Activated naive CD4-positive, alpha-beta T cell treated with anti-CD3 and anti-CD28 coated beads for 36 hours (primary cell): ENCODE data around the gene FAM83G. TPM values are rescaled to one million over a fixed set of nuclear protein-coding genes. Genes with fewer than 3 reads are reported as not detected.
"Not testable (repeated sequence)": the region's sequence is repeated elsewhere in the genome, so short reads cannot be mapped to it uniquely, and the experiment has no call there.

ENCODE experiments used
- CTCF ChIA-PET: fragments of 350-600 bp; sonication (Branson Sonifier 250); formaldehyde crosslinking; loops from one replicate; lab custom pipeline; 2021; ENCODE audit warnings: antibody characterized with exemption; lab: Charles Lee
- DNase-seq: peaks from one replicate; pipeline ENCODE4 v3.0.0-alpha.2; 2020
- H3K27ac Mint-ChIP-seq: one replicate; pipeline ENCODE4 v1.8.0; 2021; ENCODE audit warnings: mild to moderate bottlenecking, mixed read lengths
- H3K27me3 Mint-ChIP-seq: one replicate; pipeline ENCODE4 v1.8.0; 2021; ENCODE audit warnings: low read depth, mixed read lengths
- H3K36me3 Mint-ChIP-seq: one replicate; pipeline ENCODE4 v1.8.0; 2021; ENCODE audit warnings: low read depth, mixed read lengths
- H3K4me1 Mint-ChIP-seq: one replicate; pipeline ENCODE4 v1.8.0; 2021; ENCODE audit warnings: low read depth, mixed read lengths
- H3K4me3 Mint-ChIP-seq: one replicate; pipeline ENCODE4 v1.8.0; 2021; ENCODE audit warnings: mild to moderate bottlenecking, moderate library complexity, mixed read lengths
- H3K9me3 Mint-ChIP-seq: one replicate; pipeline ENCODE4 v1.8.0; 2021; ENCODE audit warnings: mixed read lengths
- intact Hi-C: fragments of 100-400 bp; cut with micrococcal nuclease; formaldehyde crosslinking; loops from one replicate; pipeline ENCODE4 v1.15.1; 2023
- total RNA-seq, 2 experiments: library from RNA; stranded (reverse); gene quantifications; one replicate each; pipeline ENCODE4 v1.2.3, GENCODE V29; 2021

FAM83G gene
- total RNA-seq, 2 experiments from 2014 or later = 10.6 TPM

DNA sequence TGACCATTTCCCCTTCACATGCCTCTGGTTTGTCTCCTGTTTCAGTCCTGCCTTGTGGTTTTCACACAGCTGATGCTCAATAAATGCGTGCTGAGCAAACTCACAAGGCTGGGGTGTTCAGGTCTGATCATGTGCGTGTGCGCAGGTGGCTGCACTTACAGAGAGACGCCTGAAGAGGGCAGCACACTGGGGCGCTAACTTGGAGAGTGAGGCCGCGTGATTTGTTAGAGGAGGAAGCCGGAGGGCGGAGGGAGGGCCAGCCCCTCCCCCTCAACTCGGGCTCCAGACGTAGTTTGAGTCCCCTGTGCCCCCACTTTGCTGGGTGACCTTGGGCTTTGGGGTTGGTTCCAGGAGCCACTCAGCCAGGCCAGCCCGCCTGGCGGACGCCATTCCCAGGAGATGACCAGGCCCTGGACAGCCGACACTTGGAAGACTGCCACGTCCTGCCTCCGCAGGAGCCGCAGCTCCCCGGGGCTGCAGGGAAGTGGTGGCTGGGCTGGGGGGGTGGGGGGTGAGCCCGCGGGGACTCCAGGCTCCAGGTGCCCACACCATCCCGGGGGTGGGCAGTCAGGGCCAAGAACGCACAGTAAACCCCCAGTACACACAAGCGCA lies 27.9 kb upstream of the FAM83G start:
- CTCF ChIA-PET, H3K27ac Mint-ChIP-seq, H3K4me3 Mint-ChIP-seq, H3K36me3 Mint-ChIP-seq, intact Hi-C loops, H3K27me3 Mint-ChIP-seq, H3K4me1 Mint-ChIP-seq, DNase-seq, H3K9me3 Mint-ChIP-seq: not testable (repeated sequence)

DNA sequence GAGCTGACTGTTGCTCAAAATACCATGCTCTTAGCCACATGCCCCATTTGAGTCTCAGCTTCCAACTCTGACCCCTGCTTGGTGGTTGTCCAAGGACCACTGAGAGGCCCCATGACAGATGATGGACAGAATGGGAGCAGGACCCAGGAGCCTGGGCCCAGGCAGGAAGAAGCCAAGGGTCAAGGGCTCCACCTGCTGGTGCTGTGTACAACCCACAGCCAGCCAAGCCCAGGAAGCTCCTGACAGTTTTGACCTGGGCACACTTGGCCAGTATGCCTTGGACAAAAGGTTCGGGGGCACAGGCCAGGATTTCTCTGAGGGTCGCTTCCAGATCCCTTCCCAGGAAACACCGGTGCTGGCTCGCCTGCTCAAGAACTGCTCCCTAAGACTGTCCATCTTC lies 27.2 kb upstream of the FAM83G start:
- peak; percentile 70 for DNase-seq
- intact Hi-C loops, H3K27ac Mint-ChIP-seq, H3K27me3 Mint-ChIP-seq, H3K4me1 Mint-ChIP-seq, H3K4me3 Mint-ChIP-seq, H3K36me3 Mint-ChIP-seq, H3K9me3 Mint-ChIP-seq, CTCF ChIA-PET: not testable (repeated sequence)

DNA sequence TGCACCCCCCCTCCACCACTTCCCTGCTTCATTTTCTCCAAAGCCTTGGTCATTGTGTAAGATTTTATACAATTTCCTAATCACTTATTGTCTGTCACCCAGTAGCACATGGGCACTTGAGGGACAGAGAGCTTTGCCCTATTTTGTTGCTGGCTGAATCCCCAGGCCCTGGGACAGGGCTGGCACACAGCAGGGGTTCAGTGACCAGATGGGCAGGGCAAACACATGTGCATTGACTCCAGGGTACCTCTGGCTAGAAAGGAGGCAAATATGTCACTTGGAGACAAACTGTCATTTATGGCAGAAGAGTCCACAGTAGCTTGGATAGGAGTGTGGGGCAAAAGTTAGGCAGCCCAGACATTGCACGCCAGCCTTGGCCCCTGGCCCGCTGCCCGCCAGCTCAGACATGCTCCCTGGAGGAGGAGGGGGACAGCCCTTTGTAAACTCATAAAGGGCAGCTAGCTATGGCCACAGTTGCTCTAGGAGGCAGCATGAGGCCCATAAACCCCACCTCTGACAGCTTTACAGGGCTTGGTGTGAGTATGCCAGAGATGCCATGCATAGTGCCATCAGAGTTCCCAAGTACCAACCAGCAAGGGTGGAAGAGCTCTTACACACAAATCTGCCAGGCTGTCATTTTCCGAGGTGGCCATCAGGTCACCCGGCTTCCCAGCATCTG lies 26.3 kb upstream of the FAM83G start:
- H3K9me3 Mint-ChIP-seq, intact Hi-C loops, H3K27ac Mint-ChIP-seq, H3K36me3 Mint-ChIP-seq, H3K27me3 Mint-ChIP-seq, DNase-seq, CTCF ChIA-PET, H3K4me3 Mint-ChIP-seq, H3K4me1 Mint-ChIP-seq: not testable (repeated sequence)

DNA sequence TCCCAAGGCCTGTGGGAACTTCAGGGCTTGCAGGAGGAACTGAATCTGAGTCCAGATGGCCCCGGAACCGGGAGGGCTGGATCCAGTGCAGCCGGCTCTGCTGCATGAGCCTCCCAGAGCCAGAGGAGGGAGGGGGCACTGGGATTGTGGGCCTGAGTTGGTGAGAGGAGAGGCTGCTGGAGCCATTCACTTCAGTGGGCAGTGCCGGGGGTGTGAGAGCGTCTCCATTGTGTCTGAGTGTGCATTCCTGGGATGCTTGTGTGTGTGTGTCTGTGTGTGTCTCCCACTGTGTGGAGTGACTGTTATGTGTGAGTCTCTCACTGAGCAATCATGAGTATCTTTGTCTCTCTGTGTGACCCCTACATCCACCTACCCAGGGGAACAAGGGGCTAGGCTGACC lies 25.2 kb upstream of the FAM83G start:
- intact Hi-C loops, H3K9me3 Mint-ChIP-seq, H3K27ac Mint-ChIP-seq, H3K36me3 Mint-ChIP-seq, H3K4me3 Mint-ChIP-seq, H3K27me3 Mint-ChIP-seq, CTCF ChIA-PET, DNase-seq, H3K4me1 Mint-ChIP-seq: not testable (repeated sequence)

DNA sequence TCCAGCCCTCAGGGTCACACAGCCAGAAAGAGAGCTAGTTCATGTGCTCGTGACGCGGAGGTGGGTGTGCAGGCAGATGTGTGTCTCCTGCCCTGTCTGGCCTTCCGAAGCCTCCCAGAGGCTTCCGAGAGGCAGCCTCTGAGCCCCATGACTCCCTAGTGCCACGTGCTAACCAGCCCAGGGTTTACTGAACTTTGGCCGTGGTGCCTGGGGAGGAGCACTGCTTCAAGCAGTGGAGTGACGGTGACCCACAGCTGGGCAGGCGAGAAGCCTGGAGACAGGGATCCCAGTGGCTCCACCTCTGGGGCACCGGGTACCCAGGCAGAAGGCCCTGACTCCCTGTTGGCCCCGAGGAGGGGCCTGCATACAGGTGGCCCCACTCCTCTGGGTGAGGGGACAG lies 24.1 kb upstream of the FAM83G start:
- H3K27me3 Mint-ChIP-seq, DNase-seq, intact Hi-C loops, H3K27ac Mint-ChIP-seq, CTCF ChIA-PET, H3K9me3 Mint-ChIP-seq, H3K36me3 Mint-ChIP-seq, H3K4me3 Mint-ChIP-seq: not testable (repeated sequence)
- peaks cover 13% of the 10 kb centered on the region for H3K4me1 Mint-ChIP-seq

DNA sequence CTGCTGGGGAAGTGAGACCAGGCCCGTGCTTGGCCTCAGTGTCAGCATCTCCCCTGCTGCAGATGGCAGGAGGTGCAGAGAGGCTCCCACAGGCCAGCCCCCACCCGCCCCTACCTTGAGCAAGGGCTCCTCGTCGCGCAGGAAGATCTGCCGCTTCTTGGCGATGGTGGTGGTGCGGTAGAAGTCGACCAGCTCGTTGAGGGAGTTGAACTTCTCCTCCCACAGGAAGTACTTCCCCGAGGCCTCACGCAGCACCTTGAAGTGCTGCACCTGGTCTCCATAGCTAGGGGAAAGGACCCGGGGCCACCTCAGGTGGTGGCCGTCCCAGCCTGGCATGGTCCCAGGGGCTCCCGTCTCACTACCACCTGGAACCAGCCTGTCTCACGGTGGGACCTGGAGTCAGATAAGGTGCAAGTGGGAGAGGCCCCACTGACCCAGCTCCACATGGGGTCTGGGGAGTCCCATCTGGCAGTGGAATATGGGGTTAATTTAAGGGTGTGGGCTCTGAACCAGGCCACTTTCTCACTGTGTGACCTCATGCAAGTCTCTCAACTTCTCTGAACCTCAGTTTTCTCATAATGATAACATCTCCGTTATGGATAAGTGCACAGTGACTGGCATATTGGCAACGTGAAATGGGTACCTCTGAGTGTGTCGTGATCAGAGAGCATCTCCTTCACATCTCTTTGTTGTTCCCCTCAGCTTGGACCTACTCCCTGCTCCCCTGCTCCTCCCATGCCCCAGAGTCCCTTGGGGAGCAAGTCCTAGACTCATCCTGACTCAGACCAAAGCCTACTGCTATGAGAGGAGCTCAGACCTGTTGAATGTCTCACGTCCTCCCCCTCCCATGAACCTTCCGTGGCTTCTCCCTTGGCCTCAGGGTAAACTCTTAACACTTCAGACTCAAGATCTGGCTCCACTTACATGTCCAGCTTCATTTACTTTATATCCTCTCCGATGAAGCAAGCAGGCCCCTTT lies 19.8 kb upstream of the FAM83G start:
- peak overlapping the region; percentile 2 for H3K4me3 Mint-ChIP-seq
- H3K27me3 Mint-ChIP-seq = no peaks in the 10 kb centered on the region
- H3K9me3 Mint-ChIP-seq = no peaks in the 10 kb centered on the region
- intact Hi-C loops = no loop called here
- peaks cover 10% of the 10 kb centered on the region for H3K36me3 Mint-ChIP-seq
- CTCF ChIA-PET = interaction anchor here (0.7 to 6.7 kb wide), 3 partner anchors 65 to 207 kb away, joined by 3 to 32 read pairs (median 3); no protein-coding TSS in a partner anchor
- peaks cover 13% of the 10 kb centered on the region for H3K4me1 Mint-ChIP-seq
- H3K27ac Mint-ChIP-seq = peak overlapping the region; percentile 77
- peak; percentile 53 for DNase-seq

DNA sequence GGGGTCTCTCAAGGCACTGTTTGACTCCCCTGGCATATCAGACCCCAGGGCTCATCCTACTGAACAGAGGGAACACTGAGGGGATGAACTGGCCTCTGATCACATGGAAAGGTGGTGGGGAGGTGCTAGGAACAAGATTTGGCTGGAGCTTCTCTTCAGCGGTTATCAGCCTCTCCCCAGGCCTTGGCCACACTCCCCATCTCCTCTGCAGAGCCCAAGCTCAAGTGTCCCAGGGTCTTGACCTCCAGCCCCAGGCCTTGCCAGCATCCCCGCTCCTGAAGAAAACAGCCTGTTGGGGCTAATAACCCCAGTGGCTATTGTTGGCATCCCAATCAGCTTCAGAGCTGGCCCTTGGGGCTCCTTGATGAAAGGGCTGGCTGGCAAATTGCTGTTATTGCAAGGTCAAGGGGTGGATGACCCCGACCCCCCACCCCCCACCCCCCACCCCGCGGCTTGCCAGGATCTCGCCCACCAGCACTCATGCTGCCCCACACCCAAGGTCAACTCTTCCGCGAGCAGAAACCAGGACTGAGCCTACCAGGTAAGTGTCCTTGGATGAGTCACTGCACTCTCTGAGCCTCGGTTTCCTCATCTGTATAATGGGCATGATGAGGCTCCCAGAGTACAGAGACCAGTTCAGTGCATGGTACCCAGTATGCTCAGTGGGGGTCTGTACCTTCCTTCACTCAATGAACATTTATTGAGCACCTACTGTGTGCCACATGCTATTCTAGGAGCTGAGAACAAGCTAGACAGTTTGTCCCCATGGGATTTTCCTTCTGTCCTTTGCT lies 18.8 kb upstream of the FAM83G start:
- Mint-ChIP-seq H3K27ac (peak overlapping the region; percentile 77), H3K4me3 (no peak overlapping the region), H3K27me3 (no peaks in the 10 kb centered on the region), H3K4me1 (peaks cover 17% of the 10 kb centered on the region), H3K36me3 (peaks cover 10% of the 10 kb centered on the region), H3K9me3 (no peaks in the 10 kb centered on the region)
- intact Hi-C loops = no loop called here
- CTCF ChIA-PET = interaction anchor here (0.7 to 6.7 kb wide), 2 partner anchors 19 to 64 kb away, joined by 4 to 32 read pairs; partner anchors contain the start of gene FAM83G
- DNase-seq = no peak

DNA sequence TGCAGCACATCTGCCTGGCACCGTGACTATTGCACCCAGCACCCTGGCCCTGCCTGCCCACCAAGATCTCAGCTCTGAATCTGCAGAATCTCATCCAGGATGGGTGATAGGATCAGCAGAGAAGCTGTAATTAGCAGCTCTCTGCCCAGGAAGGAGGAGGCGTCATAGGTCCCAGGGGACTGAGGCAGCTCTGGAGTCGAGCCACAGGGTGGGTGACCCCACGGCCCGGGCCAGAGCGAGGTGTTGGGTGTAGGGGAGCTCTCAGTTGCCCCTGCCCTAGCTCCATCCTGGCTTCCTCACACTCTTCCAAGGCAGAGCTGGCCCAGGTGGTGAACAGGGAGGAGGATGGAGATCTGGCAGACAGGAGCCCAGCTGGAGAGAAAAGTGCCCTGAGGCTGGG lies 18.2 kb upstream of the FAM83G start:
- Mint-ChIP-seq H3K27ac (no peak overlapping the region), H3K4me1 (peaks cover 17% of the 10 kb centered on the region), H3K36me3 (peaks cover 10% of the 10 kb centered on the region), H3K9me3 (no peaks in the 10 kb centered on the region), H3K27me3 (no peaks in the 10 kb centered on the region), H3K4me3 (no peak overlapping the region)
- intact Hi-C loops = no loop called here
- DNase-seq = no peak
- CTCF ChIA-PET = interaction anchor here (0.7 to 6.7 kb wide), 2 partner anchors 18 to 63 kb away, joined by 4 to 32 read pairs; partner anchors contain the start of gene FAM83G

DNA sequence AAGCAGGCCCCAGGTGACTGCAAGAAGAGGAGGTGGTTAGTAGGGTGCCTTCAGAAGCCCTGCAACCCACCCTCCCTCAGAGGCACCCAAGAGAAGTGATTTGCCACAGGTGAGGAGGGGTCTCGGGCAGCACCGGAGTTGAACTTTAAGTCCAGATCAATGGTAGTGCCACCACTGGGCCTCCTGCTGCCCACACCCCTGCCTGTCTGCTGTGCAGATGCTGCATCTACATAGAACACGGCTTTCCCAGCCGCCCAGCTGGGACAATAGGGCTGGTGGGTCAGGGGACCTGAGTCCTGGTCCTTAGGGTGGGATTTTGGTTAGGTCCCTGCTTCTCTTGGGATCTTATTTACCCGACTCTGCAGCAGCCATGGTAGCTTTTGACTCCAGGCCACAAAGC lies 17.6 kb upstream of the FAM83G start:
- Mint-ChIP-seq H3K27ac (no peak overlapping the region), H3K4me1 (peaks cover 18% of the 10 kb centered on the region), H3K9me3 (no peaks in the 10 kb centered on the region), H3K36me3 (peaks cover 10% of the 10 kb centered on the region), H3K27me3 (no peaks in the 10 kb centered on the region), H3K4me3 (no peak overlapping the region)
- CTCF ChIA-PET = interaction anchor here (6.7 kb wide), 1 partner anchor 62 kb away, joined by 32 read pairs; no protein-coding TSS in a partner anchor
- intact Hi-C loops = no loop called here
- DNase-seq = no peak

DNA sequence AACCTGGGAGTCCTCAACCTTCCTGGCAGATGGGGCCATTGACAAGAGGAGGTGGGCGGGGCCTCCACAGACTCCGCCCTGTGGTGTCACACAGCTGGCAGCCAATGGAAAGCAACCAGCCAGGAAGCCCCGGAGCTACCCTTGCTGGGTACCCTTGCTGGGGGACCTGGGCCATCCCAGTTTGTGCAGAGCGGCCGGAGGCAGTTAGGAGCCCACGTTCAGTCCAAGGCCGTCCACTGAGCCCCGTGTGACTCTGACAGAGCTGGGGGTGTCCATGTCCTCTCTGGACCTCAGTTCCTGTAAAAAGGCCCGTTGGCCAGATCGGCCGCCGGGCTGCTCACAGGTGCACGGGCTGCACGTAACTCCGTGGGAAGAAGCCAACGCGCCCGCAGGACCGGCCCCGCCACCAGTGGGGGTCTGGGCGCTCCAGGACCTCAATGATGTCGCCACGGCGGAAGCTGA lies 17.1 kb upstream of the FAM83G start:
- no peak overlapping the region for H3K27ac Mint-ChIP-seq
- H3K36me3 Mint-ChIP-seq = peaks cover 10% of the 10 kb centered on the region
- H3K9me3 Mint-ChIP-seq = no peaks in the 10 kb centered on the region
- H3K27me3 Mint-ChIP-seq = no peaks in the 10 kb centered on the region
- peak; percentile 50 for DNase-seq
- no peak overlapping the region for H3K4me3 Mint-ChIP-seq
- CTCF ChIA-PET = interaction anchor here (6.7 kb wide), 1 partner anchor 62 kb away, joined by 32 read pairs; no protein-coding TSS in a partner anchor
- peaks cover 23% of the 10 kb centered on the region for H3K4me1 Mint-ChIP-seq
- intact Hi-C loops = no loop called here

DNA sequence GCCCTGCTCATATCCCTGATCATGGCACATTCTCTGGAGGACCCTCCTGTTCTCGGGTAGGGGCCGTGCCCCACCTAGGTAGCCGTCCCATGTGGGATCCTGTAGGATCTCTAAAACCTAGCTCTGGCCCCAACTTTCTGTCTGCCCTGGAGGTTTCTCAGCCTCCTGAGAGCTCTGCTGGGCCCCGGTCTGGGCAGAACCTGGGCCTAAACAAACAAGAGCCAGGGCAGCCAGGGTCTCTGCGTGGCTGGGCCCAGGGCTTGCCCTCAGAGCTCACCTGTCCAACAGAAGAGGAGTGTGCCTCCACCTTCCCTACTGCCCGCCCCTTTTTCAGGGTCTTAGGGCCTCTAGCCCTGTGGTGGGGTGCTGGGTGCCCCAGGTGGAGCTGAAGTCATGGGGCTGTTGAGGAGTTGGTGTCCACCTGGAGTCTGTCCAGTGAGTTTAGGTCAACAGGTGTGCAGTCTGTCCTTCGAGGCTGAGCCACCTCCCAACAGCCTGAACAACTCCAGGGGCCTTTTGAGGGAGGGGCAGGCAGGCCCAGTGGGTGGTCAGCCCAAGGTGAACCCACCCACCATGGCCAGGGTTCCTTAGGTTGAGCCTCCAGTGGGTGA lies 16.6 kb upstream of the FAM83G start:
- intact Hi-C loops = not testable (repeated sequence)

More for the DNA sequence above, 16.6 kb upstream of the FAM83G start:
- H3K27me3 Mint-ChIP-seq, H3K4me3 Mint-ChIP-seq, H3K27ac Mint-ChIP-seq, DNase-seq, H3K9me3 Mint-ChIP-seq, H3K36me3 Mint-ChIP-seq: not testable (repeated sequence)
- CTCF ChIA-PET = interaction anchor here (6.7 kb wide), 1 partner anchor 61 kb away, joined by 32 read pairs; no protein-coding TSS in a partner anchor
- H3K4me1 Mint-ChIP-seq = peaks cover 23% of the 10 kb centered on the region
